Measurements from ENCODE around the gene NCAPD2. TPM values are rescaled to one million over a fixed set of nuclear protein-coding genes. Genes with fewer than 3 reads are reported as not detected.

Gene NCAPD2
- polyA plus RNA-seq, 5 donors = 51.0 to 88.5 (median 61.7) TPM

GRCh38 chr12:6569786-6570185 lies 75.9 kb downstream of the NCAPD2 start:
- DNase-seq = no peak

GRCh38 chr12:6570264-6570887 lies 76.5 kb downstream of the NCAPD2 start:
- DNase-seq = no peak

- no peak for DNase-seq
Observed at GRCh38 chr12:6573001-6573400, 79.1 kb downstream of the NCAPD2 start.

- no peak for DNase-seq
Observed at GRCh38 chr12:6574576-6575295, 80.8 kb downstream of the NCAPD2 start.

DNA sequence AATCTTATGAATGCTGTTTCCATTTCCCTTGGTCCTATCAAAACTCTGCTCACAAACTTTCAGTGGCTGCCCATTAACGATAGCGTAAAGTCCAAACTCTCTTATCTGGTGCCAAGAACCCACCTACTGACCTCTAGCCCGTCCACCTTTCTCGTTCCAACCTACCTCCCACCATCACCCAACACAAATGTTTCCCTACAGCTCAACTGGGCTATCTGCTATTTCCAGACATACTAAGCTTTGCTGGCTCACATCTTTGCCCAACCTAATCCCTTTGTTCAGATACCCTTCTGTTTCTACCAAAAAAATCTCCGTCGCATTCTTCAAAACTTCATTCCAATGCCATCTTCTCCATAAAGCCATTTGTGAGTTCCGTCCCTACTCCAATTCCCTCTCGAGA lies 81.7 kb downstream of the NCAPD2 start:
- DNase-seq = no peak

Other genes starting within 250 kb of the NCAPD2 start
- 1 to 10 TPM; 2.1 to 3.9 (median 3.0) TPM for gene PLEKHG6, start 183.4 kb upstream of the NCAPD2 start, polyA plus RNA-seq (ENCODE audit: insufficient read depth in 1 of 5, insufficient read length in 5 of 5, low replicate concordance in 1 of 5)
- 100 to 1,000 TPM; 115 to 142 (median 133) TPM for gene TNFRSF1A, start 152.0 kb upstream of the NCAPD2 start, polyA plus RNA-seq (ENCODE audit: insufficient read depth in 1 of 5, insufficient read length in 5 of 5, low replicate concordance in 1 of 5)
- 1 to 10 TPM; 2.2 to 4.9 (median 2.8) TPM for gene SCNN1A, start 118.5 kb upstream of the NCAPD2 start, polyA plus RNA-seq (ENCODE audit: insufficient read depth in 1 of 5, insufficient read length in 5 of 5, low replicate concordance in 1 of 5)
- 100 to 1,000 TPM in 1 of 5 donors, 10 to 100 TPM in 4; 59.0 to 110 (median 74.7) TPM for gene LTBR, start 109.9 kb upstream of the NCAPD2 start, polyA plus RNA-seq (ENCODE audit: insufficient read depth in 1 of 5, insufficient read length in 5 of 5, low replicate concordance in 1 of 5)
- 1 to 10 TPM; 1.2 to 2.9 (median 1.7) TPM for gene CD27, start 49.1 kb upstream of the NCAPD2 start, polyA plus RNA-seq (ENCODE audit: insufficient read depth in 1 of 5, insufficient read length in 5 of 5, low replicate concordance in 1 of 5)
- gene TAPBPL, start 42.1 kb upstream of the NCAPD2 start, polyA plus RNA-seq (ENCODE audit: insufficient read depth in 1 of 5, insufficient read length in 5 of 5, low replicate concordance in 1 of 5) = 10 to 100 TPM; 16.6 to 26.9 (median 20.3) TPM
- 10 to 100 TPM; 16.0 to 23.2 (median 19.1) TPM for gene VAMP1, start 23.4 kb upstream of the NCAPD2 start, polyA plus RNA-seq (ENCODE audit: insufficient read depth in 1 of 5, insufficient read length in 5 of 5, low replicate concordance in 1 of 5)
- 100 to 1,000 TPM; 145 to 169 (median 167) TPM for gene MRPL51, start 840 bp upstream of the NCAPD2 start, polyA plus RNA-seq (ENCODE audit: insufficient read depth in 1 of 5, insufficient read length in 5 of 5, low replicate concordance in 1 of 5)
- 1,000 to 10,000 TPM; 1,481 to 1,953 (median 1,592) TPM for gene GAPDH, start 40.4 kb downstream of the NCAPD2 start, polyA plus RNA-seq (ENCODE audit: insufficient read depth in 1 of 5, insufficient read length in 5 of 5, low replicate concordance in 1 of 5)
- gene IFFO1, start 61.9 kb downstream of the NCAPD2 start, polyA plus RNA-seq (ENCODE audit: insufficient read depth in 1 of 5, insufficient read length in 5 of 5, low replicate concordance in 1 of 5) = 10 to 100 TPM; 12.9 to 24.3 (median 18.4) TPM
- gene NOP2, start 74.2 kb downstream of the NCAPD2 start, polyA plus RNA-seq (ENCODE audit: insufficient read depth in 1 of 5, insufficient read length in 5 of 5, low replicate concordance in 1 of 5) = 10 to 100 TPM; 18.2 to 36.6 (median 24.3) TPM
- gene CHD4, start 113.3 kb downstream of the NCAPD2 start, polyA plus RNA-seq (ENCODE audit: insufficient read depth in 1 of 5, insufficient read length in 5 of 5, low replicate concordance in 1 of 5) = 100 to 1,000 TPM; 196 to 268 (median 221) TPM
- 1 to 10 TPM; 1.3 to 2.1 (median 1.3) TPM for gene LPAR5, start 141.9 kb downstream of the NCAPD2 start, polyA plus RNA-seq (ENCODE audit: insufficient read depth in 1 of 5, insufficient read length in 5 of 5, low replicate concordance in 1 of 5)
- 1 to 10 TPM; 5.5 to 7.4 (median 6.5) TPM for gene ACRBP, start 153.3 kb downstream of the NCAPD2 start, polyA plus RNA-seq (ENCODE audit: insufficient read depth in 1 of 5, insufficient read length in 5 of 5, low replicate concordance in 1 of 5)
- gene ING4, start 169.0 kb downstream of the NCAPD2 start, polyA plus RNA-seq (ENCODE audit: insufficient read depth in 1 of 5, insufficient read length in 5 of 5, low replicate concordance in 1 of 5) = 100 to 1,000 TPM in 3 of 5 donors, 10 to 100 TPM in 2; 89.5 to 116 (median 109) TPM
- gene ZNF384, start 195.3 kb downstream of the NCAPD2 start, polyA plus RNA-seq (ENCODE audit: insufficient read depth in 1 of 5, insufficient read length in 5 of 5, low replicate concordance in 1 of 5) = 10 to 100 TPM; 79.4 to 98.5 (median 86.1) TPM
- gene PIANP, start 206.7 kb downstream of the NCAPD2 start, polyA plus RNA-seq (ENCODE audit: insufficient read depth in 1 of 5, insufficient read length in 5 of 5, low replicate concordance in 1 of 5) = 10 to 100 TPM in 1 of 5 donors, 1 to 10 TPM in 4; 5.2 to 10.4 (median 6.7) TPM
- gene COPS7A, start 229.9 kb downstream of the NCAPD2 start, polyA plus RNA-seq (ENCODE audit: insufficient read depth in 1 of 5, insufficient read length in 5 of 5, low replicate concordance in 1 of 5) = 10 to 100 TPM; 48.4 to 59.1 (median 56.3) TPM